GM18951 (cell line): ENCODE data around the gene UBE2QL1.

Source experiments
- POLR2A ChIP-seq: IDR thresholded peaks from 4 replicates; pipeline ENCODE4 v1.6.1; 2011; ENCODE audit warnings: mild to moderate bottlenecking; ENCODE audit not compliant: insufficient read length, insufficient read depth; ENCODE audit errors: extremely low read depth
- in situ Hi-C: fragments of 300-500 bp; cut with MboI; formaldehyde crosslinking; loops from one replicate; pipeline ENCODE4 v1.12.0; 2022; ENCODE audit warnings: low sequenced_read_pairs, mixed read lengths, inconsistent platforms; ENCODE audit not compliant: unreplicated experiment

The UBE2QL1 gene

GRCh38 chr5:6439588-6440550, 8.8 kb upstream of the UBE2QL1 start:
- in situ Hi-C loops = no loop called here
- TF ChIP-seq POLR2A = no peak

GRCh38 chr5:6442333-6442732, 6.3 kb upstream of the UBE2QL1 start:
- TF ChIP-seq POLR2A = no peak
- in situ Hi-C loops = no loop called here

- in situ Hi-C loops = no loop called here
- TF ChIP-seq POLR2A = no peak
Observed at GRCh38 chr5:6443326-6443725, 5.3 kb upstream of the UBE2QL1 start.

- in situ Hi-C loops = no loop called here
- no peak for TF ChIP-seq POLR2A
Observed at GRCh38 chr5:6446042-6446441, 2.6 kb upstream of the UBE2QL1 start.

- in situ Hi-C loops = no loop called here
- no peak for TF ChIP-seq POLR2A
Observed at GRCh38 chr5:6446626-6447309, 1.9 kb upstream of the UBE2QL1 start.

- no peak for TF ChIP-seq POLR2A
- in situ Hi-C loops = no loop called here
Observed at GRCh38 chr5:6447384-6448140, 1.1 kb upstream of the UBE2QL1 start.

- no peak for TF ChIP-seq POLR2A
Observed at GRCh38 chr5:6448141-6448491, 543 bp upstream of the UBE2QL1 start.

GRCh38 chr5:6449465-6450158, 953 bp downstream of the UBE2QL1 start:
- in situ Hi-C loops = no loop called here
- no peak for TF ChIP-seq POLR2A

More at GRCh38 chr5:6448141-6448491, 543 bp upstream of the UBE2QL1 start:
- in situ Hi-C loops = no loop called here

GRCh38 chr5:6450319-6450833, 1.7 kb downstream of the UBE2QL1 start:
- TF ChIP-seq POLR2A = no peak
- in situ Hi-C loops = no loop called here

GRCh38 chr5:6452622-6453504, 4.2 kb downstream of the UBE2QL1 start:
- in situ Hi-C loops = no loop called here
- no peak for TF ChIP-seq POLR2A

- TF ChIP-seq POLR2A = no peak
- in situ Hi-C loops = no loop called here
Observed at GRCh38 chr5:6453937-6454560, 5.4 kb downstream of the UBE2QL1 start.
